GM21360 (cell line): ENCODE data around the gene ST7.

Experiments
- ATAC-seq: cut with Tn5 transposase; IDR thresholded peaks from one replicate; pipeline ENCODE4 v1.9.1; 2021; ENCODE audit warnings: mild to moderate bottlenecking, moderate library complexity; ENCODE audit not compliant: unreplicated experiment

The ST7 gene

DNA sequence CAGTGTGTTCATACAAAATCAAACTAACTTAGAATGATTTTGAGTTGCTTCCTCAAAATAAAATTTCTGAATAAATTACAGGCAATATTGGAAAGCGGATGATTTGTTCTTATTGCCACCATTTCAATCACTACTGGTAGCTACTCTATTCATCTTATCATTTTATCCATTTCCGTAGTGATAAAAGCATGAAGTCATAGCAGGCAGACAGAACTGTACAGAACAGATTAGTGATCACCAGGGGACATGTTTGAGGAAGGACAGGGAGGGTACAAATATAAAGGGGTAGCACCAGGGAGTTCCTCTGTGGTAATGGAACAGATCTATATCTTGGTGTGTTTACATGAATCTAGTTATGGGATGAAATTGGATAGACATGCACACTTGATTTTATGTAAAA, 231.1 kb downstream of the ST7 start:
- ATAC-seq, result no peak

DNA sequence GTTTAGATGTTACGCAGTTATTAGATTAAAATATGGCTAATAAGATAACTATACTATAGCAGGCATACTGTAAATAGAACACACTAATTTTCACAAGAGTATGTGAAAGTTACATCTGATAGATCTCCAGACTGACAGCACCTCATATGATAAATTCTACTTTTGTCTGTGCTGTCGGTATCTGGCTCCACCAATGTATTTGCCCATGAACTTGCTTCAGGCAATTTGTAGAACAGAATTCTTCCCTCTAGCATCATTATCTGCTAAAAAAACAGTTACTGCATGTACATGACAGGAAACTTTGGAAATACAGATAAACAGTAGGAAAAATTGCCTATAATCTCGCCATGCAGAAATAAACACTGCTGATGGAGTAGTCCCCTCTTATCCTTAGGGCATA, 231.8 kb downstream of the ST7 start:
- no peak for ATAC-seq

- ATAC-seq, result no peak
Observed at GRCh38 chr7:117186218-117187010, 233.1 kb downstream of the ST7 start.

GRCh38 chr7:117188376-117188775, 235.1 kb downstream of the ST7 start:
- no peak for ATAC-seq

DNA sequence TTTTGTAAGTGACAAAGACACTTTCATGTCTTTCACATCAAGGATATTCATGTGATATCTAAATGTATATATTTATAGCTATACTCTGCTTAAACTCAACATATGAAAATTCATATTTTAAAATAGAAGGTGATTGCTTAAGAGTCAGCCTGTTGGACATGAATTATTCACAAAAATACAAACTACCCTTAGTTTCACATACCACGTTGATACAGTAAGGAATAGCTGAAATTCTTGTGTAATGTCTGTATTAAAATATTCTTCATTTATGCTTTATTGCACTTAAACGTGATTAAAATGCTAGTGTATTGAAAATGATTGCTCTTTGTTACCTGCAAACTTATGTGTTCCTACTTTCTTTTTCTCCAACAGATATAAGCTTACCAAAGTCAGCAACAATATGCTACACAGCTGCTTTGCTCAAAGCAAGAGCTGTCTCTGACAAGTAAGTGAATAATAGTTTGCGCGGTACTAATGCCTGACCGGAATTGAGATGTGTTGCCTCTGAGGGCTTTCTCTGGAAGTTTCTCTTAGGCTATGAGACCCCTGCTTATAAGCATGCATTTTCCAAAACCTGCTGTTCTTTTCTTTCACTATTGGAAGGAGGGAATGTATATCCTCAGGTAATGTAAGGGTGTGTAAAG, 235.8 kb downstream of the ST7 start:
- no peak for ATAC-seq

DNA sequence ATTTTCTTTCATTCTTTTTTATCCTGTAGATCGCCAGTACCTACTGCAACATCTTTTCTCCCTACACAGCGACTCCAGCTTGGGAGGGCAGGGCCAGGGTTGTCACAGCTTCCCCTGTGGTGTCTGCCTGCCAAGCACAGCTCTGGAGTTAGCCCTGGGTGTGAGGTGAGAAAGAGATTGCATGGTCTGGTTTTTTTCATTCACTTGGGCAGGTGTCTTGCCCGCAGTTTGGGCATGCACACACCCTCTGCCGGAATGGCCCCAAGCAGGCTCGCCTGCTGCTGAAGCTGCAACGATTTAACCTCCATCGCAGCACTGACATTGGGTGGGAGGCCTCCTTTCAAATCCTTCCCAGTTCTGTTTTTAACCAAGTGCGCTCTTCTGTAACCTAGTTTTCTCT, 236.8 kb downstream of the ST7 start:
- ATAC-seq, result no peak

GRCh38 chr7:117190746-117191435, 237.6 kb downstream of the ST7 start:
- no peak for ATAC-seq

DNA sequence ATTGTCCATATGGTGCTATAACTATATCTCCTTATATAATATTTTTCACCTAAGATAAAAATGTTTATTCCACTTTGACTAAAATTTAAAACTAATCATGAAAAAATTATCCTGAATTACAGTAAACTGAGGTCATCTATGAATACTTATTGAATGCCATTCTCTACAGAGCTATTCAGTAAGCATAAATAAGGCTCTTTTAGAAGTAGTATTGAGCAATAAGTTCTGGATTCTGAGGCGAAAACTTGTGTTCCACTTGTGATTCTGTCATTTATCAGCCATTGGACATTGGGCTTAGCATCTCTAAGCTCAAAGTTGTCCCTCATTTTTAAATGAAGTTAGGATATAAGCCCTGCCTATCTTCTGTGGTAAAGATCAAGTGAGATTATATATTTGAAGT, 238.8 kb downstream of the ST7 start:
- ATAC-seq, result no peak

DNA sequence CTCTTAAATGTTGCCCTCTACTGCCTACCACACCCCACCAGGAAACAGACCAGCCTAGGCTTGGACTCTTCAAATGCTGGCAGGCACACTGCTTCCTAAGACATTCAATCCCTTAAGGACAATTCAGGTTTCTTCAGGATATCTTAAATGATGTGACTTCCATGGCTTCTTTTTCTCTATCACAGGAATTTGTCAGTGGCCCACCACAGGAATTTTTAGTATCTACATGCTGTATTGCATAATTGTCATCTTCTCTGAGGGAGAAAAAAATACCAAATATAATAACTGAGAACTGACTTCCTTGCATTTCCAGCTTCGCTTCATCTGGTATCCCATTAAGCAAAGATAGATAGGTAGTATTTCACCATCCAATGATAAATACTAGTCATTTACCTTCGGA, 240.3 kb downstream of the ST7 start:
- ATAC-seq, result no peak

DNA sequence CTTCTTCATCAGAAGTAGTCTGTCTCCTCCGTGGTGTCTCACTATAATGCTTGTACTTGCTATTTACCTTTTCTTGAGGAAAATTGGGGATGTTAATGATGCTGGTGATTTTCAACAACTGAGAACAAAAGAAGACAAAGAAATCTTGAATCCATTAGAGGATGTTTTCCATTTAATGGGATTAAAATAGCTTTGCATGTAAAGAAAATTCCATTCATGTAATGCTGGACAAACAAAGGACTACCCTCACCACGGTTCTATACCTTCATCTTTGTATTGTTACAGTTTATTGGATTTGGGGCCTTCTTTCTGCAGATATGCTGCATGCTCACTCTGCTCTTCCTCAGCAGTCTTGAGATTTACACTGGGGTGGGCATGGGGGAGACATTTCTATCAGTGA, 241.1 kb downstream of the ST7 start:
- ATAC-seq, result no peak

- ATAC-seq, result no peak
Observed at GRCh38 chr7:117195361-117196029, 242.2 kb downstream of the ST7 start.

- ATAC-seq, result no peak
Observed at GRCh38 chr7:117200132-117200531, 246.8 kb downstream of the ST7 start.

- no peak for ATAC-seq
Observed at GRCh38 chr7:117200786-117201458, 247.6 kb downstream of the ST7 start.

GRCh38 chr7:117202511-117202910, 249.2 kb downstream of the ST7 start:
- ATAC-seq, result no peak

- ATAC-seq, result no peak
Observed at GRCh38 chr7:117203205-117203604, 249.9 kb downstream of the ST7 start.

DNA sequence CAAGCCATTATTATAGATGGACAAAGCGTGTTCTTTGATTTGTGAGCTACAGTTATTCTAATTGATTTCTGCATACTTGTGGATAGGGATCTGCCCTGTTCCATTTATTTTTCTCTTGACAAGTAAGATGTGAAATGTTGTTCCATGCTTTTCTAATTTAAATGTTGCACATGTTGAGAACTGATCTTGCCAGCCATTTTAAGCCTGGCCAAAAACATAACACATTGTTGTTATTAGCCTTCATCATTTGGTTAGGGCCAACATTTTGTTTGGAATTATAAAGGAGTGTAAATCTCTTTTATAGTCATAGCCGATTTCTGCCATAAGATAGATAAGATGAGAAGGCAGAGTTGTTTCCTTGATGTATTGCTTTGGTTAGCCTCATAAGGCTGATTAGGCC, 252.6 kb downstream of the ST7 start:
- ATAC-seq, result no peak

GRCh38 chr7:117208257-117208656, 255.0 kb downstream of the ST7 start:
- no peak for ATAC-seq

DNA sequence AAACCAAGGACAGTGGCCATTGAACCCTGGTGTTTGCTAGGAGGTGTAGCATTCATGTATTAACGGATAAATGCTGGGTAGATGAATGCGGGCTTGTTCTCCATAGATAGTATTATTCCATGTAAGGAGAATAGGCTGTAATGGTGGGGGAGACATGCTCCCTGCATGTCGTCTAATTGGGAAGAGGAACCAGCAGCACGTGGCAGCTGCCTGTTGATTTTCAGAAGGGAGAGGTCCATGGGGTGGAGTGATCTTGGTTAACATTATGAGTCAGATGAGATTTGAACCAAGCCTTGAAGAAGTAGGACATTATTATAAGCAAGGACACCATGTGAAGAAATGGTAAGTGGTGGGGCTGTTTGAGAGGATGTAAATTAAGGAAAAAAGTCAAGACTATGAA, 257.1 kb downstream of the ST7 start:
- no peak for ATAC-seq

DNA sequence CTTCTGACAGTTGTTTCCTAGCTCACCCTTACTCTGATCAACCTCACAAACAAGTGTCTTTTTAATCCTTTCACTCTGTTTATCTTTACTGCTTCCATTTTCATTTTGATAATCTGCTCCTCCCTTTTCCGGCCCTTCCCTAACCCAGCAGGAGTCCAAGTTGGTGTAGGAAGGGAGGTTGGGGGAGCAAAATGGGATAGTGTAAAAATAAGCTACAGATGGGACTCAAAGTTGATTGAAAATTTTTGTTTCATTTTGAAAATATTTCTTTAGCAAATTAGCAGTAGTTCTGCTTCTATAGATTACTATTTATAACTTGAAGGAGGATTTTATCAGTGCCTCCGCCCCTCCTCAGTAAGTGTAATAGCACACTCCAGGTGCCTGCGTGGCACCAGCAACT, 257.6 kb downstream of the ST7 start:
- ATAC-seq, result no peak

DNA sequence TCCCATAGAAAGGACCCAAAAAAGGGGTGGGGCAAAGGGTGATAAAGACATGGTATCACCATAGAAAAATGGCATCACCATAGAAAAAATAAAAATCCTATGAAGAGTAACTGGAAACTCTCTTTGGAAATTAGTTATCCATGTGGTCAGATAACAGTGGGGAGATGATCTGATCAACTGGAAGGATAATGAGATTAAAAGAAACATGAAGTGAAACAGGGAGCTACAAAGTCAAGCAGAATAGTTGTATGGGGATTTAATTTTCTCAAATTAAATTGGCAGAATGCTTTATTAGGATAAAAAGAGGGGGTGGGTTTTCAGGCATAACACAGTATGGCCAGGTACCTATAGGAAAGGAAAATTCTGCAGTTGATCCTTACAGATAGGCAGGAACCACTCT, 258.3 kb downstream of the ST7 start:
- no peak for ATAC-seq
